Kidney (tissue), 14 donors: ENCODE data around the gene DHX16. TPM values are rescaled to one million over a fixed set of nuclear protein-coding genes. Genes with fewer than 3 reads are reported as not detected.

Experiments used
- DNase-seq, 5 donors: peaks; one replicate each; pipeline ENCODE4 v3.0.0-alpha.2; 2013 to 2020
- FAIRE-seq: peaks from 2 replicates; lab custom pipeline; 2012; peaks lifted over from hg19 to GRCh38; lab: Jason Lieb, UNC
- H3K27ac ChIP-seq, 2 donors: one replicate each; pipeline ENCODE4 v1.7.0; 2013; ENCODE audit warnings: low read depth in 2 of 2, low read length in 2 of 2, inconsistent platforms in 1 of 2
- H3K27me3 ChIP-seq: one replicate; pipeline ENCODE4 v1.7.1; 2013; ENCODE audit warnings: low read length, inconsistent platforms; ENCODE audit not compliant: control insufficient read depth, insufficient read depth
- H3K36me3 ChIP-seq, 3 donors: one replicate each; pipeline versions ENCODE4 v1.7.0 to v1.7.1; 2013; ENCODE audit warnings: low read length in 3 of 3, control low read depth in 1 of 3, inconsistent platforms in 1 of 3; ENCODE audit not compliant: insufficient read depth in 3 of 3, control insufficient read depth in 2 of 3
- H3K4me1 ChIP-seq, 3 donors: one replicate each; pipeline versions ENCODE4 v1.7.0 to v1.7.1; 2013; ENCODE audit warnings: low read length in 3 of 3, inconsistent platforms in 1 of 3, low read depth in 1 of 3; ENCODE audit not compliant: control insufficient read depth in 2 of 3, insufficient read depth in 2 of 3
- H3K4me3 ChIP-seq, 3 donors: one replicate each; pipeline versions ENCODE4 v1.7.0 to v1.8.1; 2013; ENCODE audit warnings: low read length in 3 of 3, control low read depth in 1 of 3, inconsistent platforms in 1 of 3
- H3K9ac ChIP-seq, 3 donors: one replicate each; pipeline versions ENCODE4 v1.7.0 to v1.7.1; 2013; ENCODE audit warnings: low read length in 3 of 3, control low read depth in 1 of 3, inconsistent platforms in 1 of 3
- H3K9me3 ChIP-seq, 3 donors: one replicate each; pipeline versions ENCODE4 v1.7.0 to v1.7.1; 2013; ENCODE audit warnings: low read length in 3 of 3, control low read depth in 1 of 3, inconsistent platforms in 1 of 3; ENCODE audit not compliant: control insufficient read depth in 2 of 3, insufficient read depth in 1 of 3
- CTCF ChIP-seq: IDR thresholded peaks from 3 replicates; pipeline ENCODE4 v1.5.1; 2012; ENCODE audit warnings: mild to moderate bottlenecking, moderate library complexity, borderline replicate concordance; ENCODE audit not compliant: insufficient read depth; ENCODE audit errors: extremely low read depth
- intact Hi-C: fragments of 100-400 bp; cut with DNase I; formaldehyde crosslinking; loops from one replicate; pipeline ENCODE4 v1.11.1; 2022
- polyA plus RNA-seq: library from polyadenylated mRNA; stranded (reverse); fragments of 350-450 nt; fragmentation: Illumina TruSeq; extraction: RNeasy Lipid Tissue Mini Kit (QIAGEN cat#74804); gene quantifications from one replicate; pipeline ENCODE4 v1.2.3, GENCODE V29; 2014; ENCODE audit warnings: low read depth, low replicate concordance; ENCODE audit not compliant: insufficient read depth
- total RNA-seq: library from RNA; stranded (reverse); fragmentation: NEBNext Ultra II Directional; extraction: Animal tissue kit (Norgen Biotek cat#: 25700); gene quantifications from one replicate; pipeline ENCODE4 v1.2.1, GENCODE V29; 2021
- donor health status: control.
- donor health status: control.
- donor health status: control.
- donor health status: control.
- donor health status: control.
- donor health status: DM: yes; HTN: yes; CAD: no.
- donor health status: Normal renal cell carcinoma (clear cell type).

The DHX16 gene
- total and polyA plus RNA-seq, 2 donors from 2014 or later, result 26.7 to 30.5 TPM

GRCh38 chr6:30690403-30691207 is 17.8 kb upstream of the DHX16 start, which contains the start of gene NRM:
NRM (minus strand) TSS chr6:30690984; CDS start chr6:30690974, 10 bp downstream.
- peak within 1 kb of the TSS in 2 of 3 donors; percentile 67 to 72 for H3K9ac ChIP-seq
- H3K9me3 ChIP-seq, result no peaks in the 10 kb centered on the region
- DNase-seq (peak; percentile 88 to 96 (median 94)), FAIRE-seq (no peak)
- no peaks in the 10 kb centered on the region for H3K36me3 ChIP-seq
- intact Hi-C loops, result no loop called here
- peak within 1 kb of the TSS; percentile 59 to 81 (median 76) for H3K4me3 ChIP-seq
- peaks cover 3 to 18% (median 18%) of the 10 kb centered on the region in 3 donors for H3K4me1 ChIP-seq
- H3K27me3 ChIP-seq, result no peaks in the 10 kb centered on the region
- TF ChIP-seq CTCF, result no peak
- peak within 1 kb of the TSS; percentile 82 to 86 for H3K27ac ChIP-seq

- H3K27me3 ChIP-seq, result no peaks in the 10 kb centered on the region
- H3K9me3 ChIP-seq, result no peaks in the 10 kb centered on the region
- peak in 1 of 5 donors; percentile 73 for DNase-seq
- peak overlapping the region; percentile 82 to 86 for H3K27ac ChIP-seq
- H3K9ac ChIP-seq, result peak overlapping the region in 2 of 3 donors; percentile 1 to 67
- intact Hi-C loops, result no loop called here
- peak overlapping the region; percentile 59 to 81 (median 76) for H3K4me3 ChIP-seq
- peaks cover 3 to 18% (median 18%) of the 10 kb centered on the region in 3 donors for H3K4me1 ChIP-seq
- FAIRE-seq, result no peak
- H3K36me3 ChIP-seq, result no peaks in the 10 kb centered on the region
- no peak for TF ChIP-seq CTCF
These were observed 17.2 kb upstream of the DHX16 start for GRCh38 chr6:30689985-30690384.

- Histone ChIP-seq H3K9ac (peak overlapping the region in 1 of 3 donors; percentile 26), H3K4me1 (peaks cover 3 to 18% (median 18%) of the 10 kb centered on the region in 3 donors), H3K36me3 (no peaks in the 10 kb centered on the region), H3K9me3 (no peaks in the 10 kb centered on the region), H3K27me3 (no peaks in the 10 kb centered on the region), H3K4me3 (no peak overlapping the region), H3K27ac (no peak overlapping the region)
- FAIRE-seq, result no peak
- DNase-seq, result peak in 1 of 5 donors; percentile 58
- intact Hi-C loops, result no loop called here
- no peak for TF ChIP-seq CTCF
These were observed 16.4 kb upstream of the DHX16 start for GRCh38 chr6:30689022-30689865.
